Measurements from ENCODE around the gene PITX1.

- TF ChIP-seq POLR2A (IDR thresholded peaks at IDR 0.05; ENCODE audit: low read depth, low read length) (no peak), POLR2AphosphoS5 (IDR thresholded peaks at IDR 0.05; ENCODE audit: insufficient read depth, low read depth, low read length) (no peak), CTCF (IDR thresholded peaks at IDR 0.05; ENCODE audit: extremely low read depth in 1 of 2, insufficient read depth in 1 of 2, low read depth in 1 of 2, low read length in 2 of 2) (no peak), JUN (IDR thresholded peaks at IDR 0.05; ENCODE audit: borderline replicate concordance, insufficient read depth, insufficient read length, low read depth) (no peak), MAX (IDR thresholded peaks at IDR 0.05; ENCODE audit: insufficient read depth, insufficient read length) (no peak), FOS (IDR thresholded peaks at IDR 0.05; ENCODE audit: borderline replicate concordance, insufficient read depth, low read length) (no peak)
Measured at GRCh38 chr5:135041145-135041587, 7.1 kb upstream of the PITX1 start.
